ENCODE measurements around the gene WNK2.

The WNK2 gene

DNA sequence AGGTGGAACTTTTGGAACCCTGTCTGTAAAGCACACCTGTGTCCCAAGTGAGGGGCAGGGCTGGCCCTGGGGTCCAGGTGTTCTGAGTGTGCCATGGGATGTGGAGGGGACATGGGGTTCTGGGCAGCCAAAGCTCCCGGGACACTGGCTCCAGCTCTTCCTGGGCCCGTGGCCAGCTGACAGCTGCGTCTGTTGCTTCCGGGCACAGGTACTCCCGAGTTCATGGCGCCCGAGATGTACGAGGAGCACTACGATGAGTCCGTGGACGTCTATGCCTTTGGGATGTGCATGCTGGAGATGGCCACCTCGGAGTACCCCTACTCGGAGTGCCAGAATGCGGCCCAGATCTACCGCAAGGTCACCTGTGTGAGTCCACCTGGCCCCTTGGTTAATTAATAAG, 50.7 kb downstream of the WNK2 start:
- Histone ChIP-seq H3K4me1 (no peaks in the 10 kb centered on the region), H3K27me3 (no peaks in the 10 kb centered on the region), H3K36me3 (no peaks in the 10 kb centered on the region), H3K9me3 (no peaks in the 10 kb centered on the region), H3K4me3 (ENCODE audit: low read depth, low read length) (no peak overlapping the region)
- no peak for DNase-seq
- TF ChIP-seq, protein P1, sequence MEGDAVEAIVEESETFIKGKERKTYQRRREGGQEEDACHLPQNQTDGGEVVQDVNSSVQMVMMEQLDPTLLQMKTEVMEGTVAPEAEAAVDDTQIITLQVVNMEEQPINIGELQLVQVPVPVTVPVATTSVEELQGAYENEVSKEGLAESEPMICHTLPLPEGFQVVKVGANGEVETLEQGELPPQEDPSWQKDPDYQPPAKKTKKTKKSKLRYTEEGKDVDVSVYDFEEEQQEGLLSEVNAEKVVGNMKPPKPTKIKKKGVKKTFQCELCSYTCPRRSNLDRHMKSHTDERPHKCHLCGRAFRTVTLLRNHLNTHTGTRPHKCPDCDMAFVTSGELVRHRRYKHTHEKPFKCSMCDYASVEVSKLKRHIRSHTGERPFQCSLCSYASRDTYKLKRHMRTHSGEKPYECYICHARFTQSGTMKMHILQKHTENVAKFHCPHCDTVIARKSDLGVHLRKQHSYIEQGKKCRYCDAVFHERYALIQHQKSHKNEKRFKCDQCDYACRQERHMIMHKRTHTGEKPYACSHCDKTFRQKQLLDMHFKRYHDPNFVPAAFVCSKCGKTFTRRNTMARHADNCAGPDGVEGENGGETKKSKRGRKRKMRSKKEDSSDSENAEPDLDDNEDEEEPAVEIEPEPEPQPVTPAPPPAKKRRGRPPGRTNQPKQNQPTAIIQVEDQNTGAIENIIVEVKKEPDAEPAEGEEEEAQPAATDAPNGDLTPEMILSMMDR (IDR thresholded peaks at IDR 0.05; ENCODE audit: low read depth, low read length): no peak

DNA sequence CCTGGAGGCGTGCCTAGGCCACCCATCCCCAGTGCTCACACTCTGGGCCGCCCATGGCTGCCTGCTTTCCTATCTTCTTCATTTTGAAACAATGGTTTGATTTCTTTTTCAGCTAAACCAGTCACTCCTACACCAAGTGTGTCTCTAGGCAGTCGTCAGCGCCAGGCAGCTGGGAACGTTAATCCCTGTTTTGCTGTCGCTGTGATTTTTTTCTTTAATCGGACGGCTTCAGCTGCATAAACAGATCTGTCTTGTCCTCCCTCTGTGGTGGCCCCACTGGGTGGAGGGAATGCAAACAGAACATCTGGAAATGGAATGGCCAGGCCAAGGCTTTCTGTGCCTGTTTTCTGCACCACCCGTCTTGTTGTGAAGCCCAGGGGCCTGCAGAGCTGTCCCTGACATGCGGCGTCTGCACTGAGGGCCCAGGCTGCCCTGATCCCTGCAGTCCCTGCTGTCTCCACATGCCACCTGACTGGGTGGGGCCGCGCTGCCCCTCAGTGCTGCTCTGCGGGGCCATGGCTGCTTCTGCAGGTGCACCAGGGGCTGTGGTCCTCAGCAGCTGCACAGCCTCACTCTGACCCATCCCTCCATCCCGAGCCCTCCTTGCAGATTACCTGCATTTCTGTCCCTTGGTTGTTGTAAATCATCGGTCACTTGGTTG, 51.5 kb downstream of the WNK2 start:
- Histone ChIP-seq H3K4me3 (ENCODE audit: low read depth, low read length) (no peak overlapping the region), H3K27me3 (no peaks in the 10 kb centered on the region), H3K4me1 (no peaks in the 10 kb centered on the region), H3K36me3 (no peaks in the 10 kb centered on the region), H3K9me3 (no peaks in the 10 kb centered on the region)
- DNase-seq: no peak
- TF ChIP-seq, protein P1 (IDR thresholded peaks at IDR 0.05; ENCODE audit: low read depth, low read length): no peak

DNA sequence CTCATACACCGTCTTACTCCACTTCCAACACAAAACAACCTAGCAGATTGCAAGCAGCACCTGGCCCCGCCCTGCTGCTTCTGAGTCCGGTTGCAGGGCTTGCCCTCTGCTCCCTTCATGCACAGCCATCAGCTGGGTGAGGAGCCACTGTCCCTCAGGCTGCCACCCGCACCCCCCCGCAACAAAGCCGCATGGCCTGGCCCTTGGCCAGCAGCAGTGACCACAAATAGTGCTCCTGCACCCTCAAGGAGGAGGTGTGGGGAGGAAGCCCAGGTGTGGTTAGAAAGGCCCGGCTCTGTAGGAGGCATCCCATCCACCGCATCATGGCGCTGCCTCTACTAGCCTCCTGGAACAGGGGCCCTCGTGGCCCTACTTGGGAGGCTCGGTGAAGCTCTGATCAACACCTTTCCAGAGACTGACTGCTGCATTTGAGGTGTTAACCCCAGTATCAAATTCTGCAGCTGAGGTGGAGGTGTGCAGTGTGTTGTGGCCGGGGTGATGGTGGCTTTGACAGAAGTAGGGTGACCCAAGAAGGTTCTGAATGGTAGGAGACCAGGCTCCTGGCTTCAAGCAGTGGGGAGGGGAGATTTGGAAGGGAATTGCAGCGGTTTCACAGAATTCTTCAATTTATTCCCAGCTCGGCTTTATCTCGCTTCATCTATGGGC, 52.7 kb downstream of the WNK2 start:
- no peak overlapping the region for H3K4me3 ChIP-seq (ENCODE audit: low read depth, low read length)
- H3K36me3 ChIP-seq: no peaks in the 10 kb centered on the region
- no peak for DNase-seq
- H3K27me3 ChIP-seq: no peaks in the 10 kb centered on the region
- H3K4me1 ChIP-seq: no peaks in the 10 kb centered on the region
- H3K9me3 ChIP-seq: no peaks in the 10 kb centered on the region
- TF ChIP-seq, protein P1 (IDR thresholded peaks at IDR 0.05; ENCODE audit: low read depth, low read length): no peak

DNA sequence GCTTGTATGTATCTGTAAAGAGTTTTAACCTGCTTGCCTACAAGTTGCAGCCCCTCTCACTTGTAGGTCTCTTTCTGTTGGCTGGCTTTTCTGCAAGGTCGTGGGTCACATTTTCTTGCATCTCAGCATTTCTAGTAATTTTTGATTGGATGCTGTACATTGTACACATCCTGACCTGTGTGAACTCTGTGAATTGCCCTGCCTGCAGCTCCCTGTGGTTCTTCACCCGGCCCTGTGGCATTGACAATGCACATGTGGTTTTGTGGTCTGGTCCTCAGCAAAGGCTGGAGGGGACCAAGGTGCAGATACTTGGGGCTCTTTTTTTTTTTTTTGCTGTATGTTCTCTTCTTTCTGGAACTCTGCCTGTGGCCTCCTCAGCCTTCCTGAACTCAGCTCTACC, 53.6 kb downstream of the WNK2 start:
- Histone ChIP-seq H3K9me3 (no peaks in the 10 kb centered on the region), H3K4me3 (ENCODE audit: low read depth, low read length) (no peak overlapping the region), H3K4me1 (no peaks in the 10 kb centered on the region), H3K36me3 (no peaks in the 10 kb centered on the region), H3K27me3 (no peaks in the 10 kb centered on the region)
- TF ChIP-seq, protein P1 (IDR thresholded peaks at IDR 0.05; ENCODE audit: low read depth, low read length): no peak
- no peak for DNase-seq

DNA sequence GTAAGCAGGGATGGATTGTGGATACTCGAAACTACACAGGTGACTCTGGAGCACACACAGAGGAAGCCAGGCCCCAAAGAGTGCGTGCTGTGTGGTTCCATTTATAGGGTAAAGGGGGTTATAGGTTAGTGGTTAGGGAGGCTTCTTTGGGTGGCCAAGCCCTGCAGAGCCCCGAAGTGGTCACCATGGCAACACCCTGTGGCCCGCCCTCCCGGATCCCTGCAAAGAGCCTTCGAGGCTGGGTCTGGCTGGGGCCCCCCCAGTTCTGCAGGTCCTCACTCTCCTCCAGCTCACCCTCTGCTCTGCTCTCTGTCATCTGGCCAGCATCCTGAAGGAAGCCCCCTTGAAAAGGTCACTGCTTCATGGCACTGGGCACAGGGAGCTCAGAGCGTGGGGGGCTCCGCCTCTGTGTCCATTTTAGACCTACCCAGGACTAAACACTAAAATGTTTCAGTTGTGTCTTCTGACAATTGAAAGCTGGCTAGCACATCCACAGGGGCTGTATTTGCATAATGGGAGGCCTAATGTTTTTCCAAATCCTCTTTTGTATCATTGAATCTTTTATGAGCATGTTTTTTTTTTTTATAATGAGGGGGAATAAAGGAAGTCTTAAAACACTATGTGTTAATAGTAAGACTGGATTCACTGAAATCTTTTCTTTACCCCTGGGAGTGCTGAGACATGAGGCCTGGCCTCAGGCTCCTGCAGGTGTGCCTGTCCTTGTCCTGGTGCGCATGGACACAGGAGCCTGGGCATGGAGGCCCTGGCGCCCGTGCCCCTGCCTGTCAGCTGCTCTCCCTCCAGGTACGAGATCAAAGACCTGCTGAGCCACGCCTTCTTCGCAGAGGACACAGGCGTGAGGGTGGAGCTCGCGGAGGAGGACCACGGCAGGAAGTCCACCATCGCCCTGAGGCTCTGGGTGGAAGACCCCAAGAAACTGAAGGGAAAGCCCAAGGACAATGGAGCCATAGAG, 55.3 kb downstream of the WNK2 start:
- H3K4me3 ChIP-seq (ENCODE audit: low read depth, low read length): no peak overlapping the region
- H3K27me3 ChIP-seq: no peaks in the 10 kb centered on the region
- no peaks in the 10 kb centered on the region for H3K9me3 ChIP-seq
- TF ChIP-seq, protein P1 (IDR thresholded peaks at IDR 0.05; ENCODE audit: low read depth, low read length): no peak
- no peak for DNase-seq
- H3K4me1 ChIP-seq: no peaks in the 10 kb centered on the region; the same call in 1 of the 2 replicates
- no peaks in the 10 kb centered on the region for H3K36me3 ChIP-seq
